Gastroesophageal sphincter (tissue), 4 donors: ENCODE measurements around the gene PPP2R3B. TPM values are rescaled to one million over a fixed set of nuclear protein-coding genes. Genes with fewer than 3 reads are reported as not detected.

ENCODE experiments used
- ATAC-seq: fragments of 150-250 bp; one replicate; pipeline ENCODE4 v1.9.1; 2016; ENCODE audit warnings: mild to moderate bottlenecking, moderate library complexity
- H3K27ac ChIP-seq, 4 donors: fragments of 200-600 bp; sonication (generic) in 3 of 4; 1 replicate in 3 of 4; 2 replicates in 1 of 4; pipeline ENCODE4 v1.5.1; 2016 to 2019
- H3K27me3 ChIP-seq: fragments of 200-600 bp; sonication (generic); one replicate; pipeline ENCODE4 v1.5.1; 2019
- H3K36me3 ChIP-seq, 2 donors: fragments of 200-600 bp; sonication (generic); one replicate each; pipeline ENCODE4 v1.5.1; 2019; ENCODE audit warnings: control low read depth in 1 of 2
- H3K4me1 ChIP-seq, 3 donors: fragments of 200-600 bp; sonication (generic); 1 replicate in 2 of 3; 2 replicates in 1 of 3; pipeline ENCODE4 v1.5.1; 2016 to 2019; ENCODE audit warnings: control low read depth in 2 of 3
- H3K4me3 ChIP-seq, 2 donors: fragments of 200-600 bp; sonication (generic); one replicate each; pipeline ENCODE4 v1.5.1; 2019; ENCODE audit warnings: mild to moderate bottlenecking in 1 of 2, moderate library complexity in 1 of 2
- H3K9me3 ChIP-seq, 3 donors: fragments of 200-600 bp; sonication (generic); one replicate each; pipeline ENCODE4 v1.5.1; 2017 to 2019; ENCODE audit warnings: control low read depth in 2 of 3
- CTCF ChIP-seq, 4 experiments: fragments of 200-600 bp in 2 of 4; fragments of 450-650 bp in 2 of 4; sonication (generic) in 1 of 4; IDR thresholded peaks; one replicate each; pipeline ENCODE4 v1.5.1; 2017 to 2019; ENCODE audit warnings: antibody characterized with exemption in 4 of 4, mild to moderate bottlenecking in 2 of 4, moderate library complexity in 2 of 4
- EP300 ChIP-seq: sonication (generic); formaldehyde crosslinking; IDR thresholded peaks from one replicate; pipeline ENCODE4 v1.6.1; 2017; ENCODE audit warnings: antibody characterized with exemption, mild to moderate bottlenecking
- POLR2A ChIP-seq, 2 donors: fragments of 450-650 bp; IDR thresholded peaks; one replicate each; pipeline ENCODE4 v1.6.1; 2017; ENCODE audit warnings: antibody characterized with exemption in 2 of 2, mild to moderate bottlenecking in 2 of 2, moderate library complexity in 1 of 2
- POLR2AphosphoS5 ChIP-seq: sonication (generic); formaldehyde crosslinking; IDR thresholded peaks from one replicate; pipeline ENCODE4 v1.6.1; 2017; ENCODE audit warnings: antibody characterized with exemption
- WGBS, 2 donors: methylation state at CpG; one replicate each; pipeline ENCODE4 v1.1.5; 2018; ENCODE audit warnings: low coverage in 1 of 2; 5-methylcytosine and 5-hydroxymethylcytosine counted together
- total RNA-seq, 4 donors: library from RNA; depleted of rRNA; stranded (reverse); fragments of >200 nt; gene quantifications; one replicate each; pipeline ENCODE4 v1.1.0, GENCODE V29; 2016

PPP2R3B gene
- total RNA-seq, 4 donors from 2014 or later: 3.8 to 6.5 (median 5.1) TPM

- no peak for TF ChIP-seq EP300
- no peak for TF ChIP-seq CTCF (IDR thresholded peaks at IDR 0.05)
- no peak for TF ChIP-seq POLR2A (IDR thresholded peaks at IDR 0.05)
- TF ChIP-seq POLR2AphosphoS5: no peak
- no peaks in the 10 kb centered on the region for H3K4me1 ChIP-seq
- 95% methylated on average over 6 of the region's 52 CpGs; no CpG with 5 or more reads in 1 of the 2 donors for WGBS, 2 donors
- no peak overlapping the region for H3K27ac ChIP-seq
- H3K36me3 ChIP-seq: peaks cover 0 to 47% of the 10 kb centered on the region in 2 donors
- no peak overlapping the region for H3K4me3 ChIP-seq
- H3K27me3 ChIP-seq: no peaks in the 10 kb centered on the region
- no peak for ATAC-seq
- H3K9me3 ChIP-seq: no peaks in the 10 kb centered on the region
These were observed 45.9 kb downstream of the PPP2R3B start for GRCh38 chrX:340641-341423.

GRCh38 chrX:340121-340520 is 46.6 kb downstream of the PPP2R3B start:
- Histone ChIP-seq H3K4me1 (no peaks in the 10 kb centered on the region), H3K36me3 (peaks cover 0 to 44% of the 10 kb centered on the region in 2 donors), H3K27me3 (no peaks in the 10 kb centered on the region), H3K9me3 (no peaks in the 10 kb centered on the region), H3K27ac (no peak overlapping the region), H3K4me3 (no peak overlapping the region)
- no peak for TF ChIP-seq CTCF (IDR thresholded peaks at IDR 0.05)
- WGBS, 2 donors: 83% methylated on average over 15 of the region's 24 CpGs; no CpG with 5 or more reads in 1 of the 2 donors
- no peak for ATAC-seq

DNA sequence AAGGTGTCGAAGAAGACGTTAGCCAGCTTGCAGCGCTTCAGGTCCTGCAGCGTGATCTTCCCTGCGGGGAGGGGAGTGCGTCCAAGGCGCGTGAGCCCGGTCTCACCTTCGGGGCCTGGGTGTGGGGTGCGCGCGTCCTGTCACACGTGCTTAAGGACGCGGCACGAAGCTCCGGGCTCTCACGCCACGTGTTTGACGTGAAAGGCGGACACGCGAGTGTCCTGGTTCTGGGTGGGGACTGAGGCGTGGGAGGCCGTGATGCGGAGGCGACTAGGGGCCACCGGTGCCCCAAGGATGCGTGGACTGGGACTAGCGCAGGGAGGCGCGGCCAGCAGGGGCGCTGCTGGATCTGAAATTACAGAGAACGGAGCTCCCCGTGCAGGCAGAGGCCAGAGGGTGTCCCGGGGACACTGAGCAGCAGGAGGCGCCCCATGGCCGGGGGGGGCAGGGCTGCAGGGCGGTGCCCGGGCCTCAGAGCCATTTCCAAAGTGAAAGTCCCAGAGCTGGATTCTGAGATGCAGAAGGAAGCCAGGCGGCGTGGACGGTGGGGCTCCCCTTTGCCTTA is 47.8 kb downstream of the PPP2R3B start:
- ATAC-seq: no peak
- 96% methylated on average over 5 of the region's 44 CpGs; no CpG with 5 or more reads in 1 of the 2 donors for WGBS, 2 donors
- Histone ChIP-seq H3K27me3 (no peaks in the 10 kb centered on the region), H3K9me3 (no peaks in the 10 kb centered on the region), H3K36me3 (peaks cover 0 to 45% of the 10 kb centered on the region in 2 donors), H3K27ac (no peak overlapping the region), H3K4me3 (no peak overlapping the region), H3K4me1 (no peaks in the 10 kb centered on the region)
- TF ChIP-seq EP300 (no peak), POLR2AphosphoS5 (no peak), CTCF (IDR thresholded peaks at IDR 0.05) (no peak), POLR2A (IDR thresholded peaks at IDR 0.05) (no peak)

DNA sequence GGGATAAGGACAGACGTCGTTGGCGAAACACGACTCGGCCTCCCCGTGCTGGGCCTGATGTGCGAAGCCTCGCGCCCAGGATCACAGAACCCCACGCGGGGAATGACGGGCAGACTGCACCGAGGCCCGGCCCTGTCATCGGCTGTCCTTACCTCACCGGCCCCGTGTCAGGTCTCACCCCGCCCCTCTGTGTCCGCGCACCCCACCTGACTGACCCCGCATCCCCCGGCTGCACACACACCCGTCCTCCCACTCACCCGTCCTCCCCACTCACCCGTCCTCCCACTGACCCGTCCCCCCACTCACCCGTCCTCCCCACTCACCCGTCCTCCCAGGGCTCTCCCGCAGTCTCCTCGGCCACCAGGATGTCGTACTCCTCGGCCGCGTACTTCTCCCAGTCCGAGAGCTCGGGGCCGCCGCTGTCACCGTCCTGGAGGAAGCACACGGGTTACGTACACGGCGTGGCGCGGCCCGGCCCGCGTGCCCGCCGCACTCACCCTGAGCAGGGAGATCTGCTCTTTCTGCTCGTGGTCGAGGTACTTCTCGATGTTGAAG is 48.3 kb downstream of the PPP2R3B start:
- TF ChIP-seq POLR2AphosphoS5 (no peak), CTCF (IDR thresholded peaks at IDR 0.05) (no peak)
- Histone ChIP-seq H3K36me3 (peaks cover 0 to 50% of the 10 kb centered on the region in 2 donors), H3K4me1 (no peaks in the 10 kb centered on the region), H3K4me3 (no peak overlapping the region), H3K9me3 (no peaks in the 10 kb centered on the region), H3K27ac (no peak overlapping the region), H3K27me3 (no peaks in the 10 kb centered on the region)
- no peak for ATAC-seq
- WGBS, 2 donors: 80 to 99% methylated on average over 1 to 14 of the region's 53 CpGs
